ENCODE results near the gene ATRX. TPM values are rescaled to one million over a fixed set of nuclear protein-coding genes. Genes with fewer than 3 reads are reported as not detected.

The ATRX gene
- total and polyA plus RNA-seq, 2 donors (not counting 3 experiments of a cell fraction or from before 2014, with no cell fraction given) = 23.5 to 101 TPM

DNA sequence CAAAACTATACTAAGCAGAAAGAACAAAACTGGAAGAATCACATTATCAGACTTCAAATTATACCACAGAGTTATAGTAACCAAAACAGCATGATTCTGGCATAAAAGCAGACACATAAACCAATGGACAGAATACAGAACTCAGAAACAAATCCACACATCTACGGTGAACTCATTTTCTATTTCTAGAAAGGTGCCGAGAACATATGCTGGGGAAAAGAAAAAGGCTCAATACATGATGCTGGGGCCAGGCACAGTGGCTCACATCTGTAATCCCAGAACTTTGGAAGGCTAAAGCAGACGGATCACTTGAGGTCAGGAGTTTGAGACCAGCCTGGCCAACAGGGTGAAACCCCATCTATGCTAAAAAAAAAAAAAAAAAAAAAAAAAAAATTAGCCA is 52.7 kb downstream of the ATRX start:
- H3K27me3 ChIP-seq (ENCODE audit: control insufficient read depth in 2 of 2, insufficient read depth in 2 of 2, low read length in 2 of 2) = no peaks in the 10 kb centered on the region
- dilution Hi-C loops (cut with MboI; ENCODE audit: extremely low pct_ligation_motif_present, low sequenced_read_pairs) = no loop called here
- intact Hi-C loops (cut with micrococcal nuclease) = no loop called here
- DNase-seq (ENCODE audit: low read depth, low spot score) = no peak
- H2AFZ ChIP-seq (ENCODE audit: low read depth, low read length) = no peak overlapping the region
- H3K4me1 ChIP-seq (ENCODE audit: control insufficient read depth, extremely low read depth, insufficient read depth, low read length) = no peaks in the 10 kb centered on the region
- POLR2A ChIA-PET = no interaction called here
- no peaks in the 10 kb centered on the region for H3K36me3 ChIP-seq (ENCODE audit: control insufficient read depth in 2 of 2, extremely low read depth in 1 of 2, insufficient read depth in 2 of 2, low read length in 2 of 2)
- H3K4me3 ChIP-seq (replicated peaks in 1 of 3; ENCODE audit: insufficient read depth in 1 of 3, low read depth in 1 of 3, low read length in 3 of 3) = no peak overlapping the region
- H3K9me1 ChIP-seq (replicated peaks; ENCODE audit: control insufficient read depth, extremely low read depth, insufficient read depth, low read length) = no peaks in the 10 kb centered on the region
- H3K9me3 ChIP-seq (replicated peaks; ENCODE audit: control insufficient read depth, insufficient read depth, low read length) = no peaks in the 10 kb centered on the region
- H3K27ac ChIP-seq (ENCODE audit: insufficient read depth, low read depth, low read length) = no peak overlapping the region
- TF ChIP-seq FOS (IDR thresholded peaks at IDR 0.05; ENCODE audit: borderline replicate concordance, insufficient read depth, low read length) (no peak), GATA2 (IDR thresholded peaks at IDR 0.05; ENCODE audit: insufficient read depth, insufficient read length, low read depth, low read length) (no peak), JUN (IDR thresholded peaks at IDR 0.05; ENCODE audit: borderline replicate concordance, insufficient read depth, insufficient read length, low read depth) (no peak), POLR2AphosphoS5 (IDR thresholded peaks at IDR 0.05; ENCODE audit: insufficient read depth, low read depth, low read length) (no peak)
- TF ChIP-seq, protein P1, sequence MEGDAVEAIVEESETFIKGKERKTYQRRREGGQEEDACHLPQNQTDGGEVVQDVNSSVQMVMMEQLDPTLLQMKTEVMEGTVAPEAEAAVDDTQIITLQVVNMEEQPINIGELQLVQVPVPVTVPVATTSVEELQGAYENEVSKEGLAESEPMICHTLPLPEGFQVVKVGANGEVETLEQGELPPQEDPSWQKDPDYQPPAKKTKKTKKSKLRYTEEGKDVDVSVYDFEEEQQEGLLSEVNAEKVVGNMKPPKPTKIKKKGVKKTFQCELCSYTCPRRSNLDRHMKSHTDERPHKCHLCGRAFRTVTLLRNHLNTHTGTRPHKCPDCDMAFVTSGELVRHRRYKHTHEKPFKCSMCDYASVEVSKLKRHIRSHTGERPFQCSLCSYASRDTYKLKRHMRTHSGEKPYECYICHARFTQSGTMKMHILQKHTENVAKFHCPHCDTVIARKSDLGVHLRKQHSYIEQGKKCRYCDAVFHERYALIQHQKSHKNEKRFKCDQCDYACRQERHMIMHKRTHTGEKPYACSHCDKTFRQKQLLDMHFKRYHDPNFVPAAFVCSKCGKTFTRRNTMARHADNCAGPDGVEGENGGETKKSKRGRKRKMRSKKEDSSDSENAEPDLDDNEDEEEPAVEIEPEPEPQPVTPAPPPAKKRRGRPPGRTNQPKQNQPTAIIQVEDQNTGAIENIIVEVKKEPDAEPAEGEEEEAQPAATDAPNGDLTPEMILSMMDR (IDR thresholded peaks at IDR 0.05; ENCODE audit: extremely low read depth in 1 of 2, insufficient read depth in 1 of 2, low read depth in 1 of 2, low read length in 2 of 2) = no peak
- no TSS peak for BruUV-seq (replicated peaks)
- peaks cover 79% of the 10 kb centered on the region for H3K79me2 ChIP-seq (ENCODE audit: control insufficient read depth, insufficient read depth, low read length)
- no peaks in the 10 kb centered on the region for H4K20me1 ChIP-seq (replicated peaks; ENCODE audit: control insufficient read depth, extremely low read depth, insufficient read depth, low read length)
- no peak overlapping the region for H3K9ac ChIP-seq (replicated peaks; ENCODE audit: extremely low read depth, insufficient read depth, low read length)
- no peak for FAIRE-seq
- CTCF ChIA-PET = no interaction called here
- H3K4me2 ChIP-seq (ENCODE audit: insufficient read depth, low read length) = no peak overlapping the region

DNA sequence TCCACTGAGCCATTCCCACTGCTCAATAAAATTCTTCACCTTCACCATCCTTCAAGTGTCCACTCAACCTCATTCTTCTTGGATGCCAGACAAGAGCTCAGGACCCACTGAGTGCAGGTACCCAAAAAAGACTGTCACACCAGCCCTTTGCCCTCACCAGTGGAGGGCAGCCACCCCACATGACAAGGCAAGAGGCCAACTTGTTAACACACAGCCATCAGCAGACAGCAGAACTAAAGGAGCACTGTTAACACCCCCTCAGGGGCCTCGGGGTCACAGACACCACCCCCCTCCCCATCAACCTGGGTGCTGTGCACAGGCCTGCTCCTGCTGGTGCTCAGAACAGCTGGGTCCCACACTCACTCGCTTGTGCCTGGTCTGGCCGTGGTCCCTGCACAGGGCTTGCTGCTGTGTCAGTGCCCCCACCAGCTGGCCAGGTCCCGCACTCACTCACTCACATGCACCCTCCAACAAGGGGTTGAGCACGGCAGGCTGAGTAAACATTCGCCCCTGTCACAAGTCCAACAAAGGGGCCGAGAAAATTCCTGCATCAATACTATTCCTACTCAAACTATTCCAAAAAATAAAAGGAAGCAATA is 54.1 kb downstream of the ATRX start:
- TF ChIP-seq, protein P2, sequence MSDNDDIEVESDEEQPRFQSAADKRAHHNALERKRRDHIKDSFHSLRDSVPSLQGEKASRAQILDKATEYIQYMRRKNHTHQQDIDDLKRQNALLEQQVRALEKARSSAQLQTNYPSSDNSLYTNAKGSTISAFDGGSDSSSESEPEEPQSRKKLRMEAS (IDR thresholded peaks at IDR 0.05; ENCODE audit: insufficient read depth, insufficient read length) = no peak
- no peak for TF ChIP-seq JUN (IDR thresholded peaks at IDR 0.05; ENCODE audit: borderline replicate concordance, insufficient read depth, insufficient read length, low read depth)
- no peak for TF ChIP-seq FOS (IDR thresholded peaks at IDR 0.05; ENCODE audit: borderline replicate concordance, insufficient read depth, low read length)
- TF ChIP-seq MYC (IDR thresholded peaks at IDR 0.05; ENCODE audit: low read depth, low read length) = no peak
- no peak for TF ChIP-seq POLR2A (IDR thresholded peaks at IDR 0.05; ENCODE audit: low read depth, low read length)
- no peak for TF ChIP-seq EZH2 (IDR thresholded peaks at IDR 0.05; ENCODE audit: borderline replicate concordance, low read depth, low read length, severe bottlenecking)
- TF ChIP-seq POLR2AphosphoS5 (IDR thresholded peaks at IDR 0.05; ENCODE audit: insufficient read depth, low read depth, low read length) = no peak
- no peak for TF ChIP-seq GATA2 (IDR thresholded peaks at IDR 0.05; ENCODE audit: insufficient read depth, insufficient read length, low read depth, low read length)
- TF ChIP-seq, protein P1 (IDR thresholded peaks at IDR 0.05; ENCODE audit: extremely low read depth in 1 of 2, insufficient read depth in 1 of 2, low read depth in 1 of 2, low read length in 2 of 2) = no peak
- H3K9me3 ChIP-seq (replicated peaks; ENCODE audit: control insufficient read depth, insufficient read depth, low read length) = no peaks in the 10 kb centered on the region
- no peak overlapping the region for H3K4me3 ChIP-seq (replicated peaks in 1 of 3; ENCODE audit: insufficient read depth in 1 of 3, low read depth in 1 of 3, low read length in 3 of 3)
- H3K9me1 ChIP-seq (replicated peaks; ENCODE audit: control insufficient read depth, extremely low read depth, insufficient read depth, low read length) = no peaks in the 10 kb centered on the region
- H4K20me1 ChIP-seq (replicated peaks; ENCODE audit: control insufficient read depth, extremely low read depth, insufficient read depth, low read length) = no peaks in the 10 kb centered on the region
- H3K4me1 ChIP-seq (ENCODE audit: control insufficient read depth, extremely low read depth, insufficient read depth, low read length) = no peaks in the 10 kb centered on the region
- no peak for FAIRE-seq
- no peak overlapping the region for H2AFZ ChIP-seq (ENCODE audit: low read depth, low read length)
- DNase-seq (ENCODE audit: low read depth, low spot score) = no peak
- peaks cover 80% of the 10 kb centered on the region for H3K79me2 ChIP-seq (ENCODE audit: control insufficient read depth, insufficient read depth, low read length)
- intact Hi-C loops (cut with micrococcal nuclease) = no loop called here
- dilution Hi-C loops (cut with MboI; ENCODE audit: extremely low pct_ligation_motif_present, low sequenced_read_pairs) = no loop called here
- CTCF ChIA-PET = no interaction called here
- H3K4me2 ChIP-seq (ENCODE audit: insufficient read depth, low read length) = no peak overlapping the region
- POLR2A ChIA-PET = no interaction called here
- no peak overlapping the region for H3K9ac ChIP-seq (replicated peaks; ENCODE audit: extremely low read depth, insufficient read depth, low read length)
- BruUV-seq (replicated peaks) = no TSS peak
- H3K27me3 ChIP-seq (ENCODE audit: control insufficient read depth in 2 of 2, insufficient read depth in 2 of 2, low read length in 2 of 2) = no peaks in the 10 kb centered on the region
- no peak overlapping the region for H3K27ac ChIP-seq (ENCODE audit: insufficient read depth, low read depth, low read length)
- H3K36me3 ChIP-seq (ENCODE audit: control insufficient read depth in 2 of 2, extremely low read depth in 1 of 2, insufficient read depth in 2 of 2, low read length in 2 of 2) = no peaks in the 10 kb centered on the region
